Loucy (cell line): ENCODE data around the gene CLECL1.

ENCODE experiments used
- H2AFZ ChIP-seq: fragments of 200-600 bp; sonication (generic); 2 replicates; pipeline ENCODE4 v1.6.0; 2016; ENCODE audit warnings: antibody characterized with exemption, mild to moderate bottlenecking, low read length, moderate library complexity
- H3F3A ChIP-seq: fragments of 200-600 bp; 2 replicates; pipeline ENCODE4 v1.6.0; 2016; ENCODE audit warnings: antibody characterized with exemption, low read depth, mild to moderate bottlenecking
- H3K27me3 ChIP-seq: fragments of 200-600 bp; sonication (generic); 2 replicates; pipeline ENCODE4 v1.6.1; 2014; ENCODE audit warnings: low read length, mild to moderate bottlenecking; ENCODE audit not compliant: insufficient read depth, poor library complexity, severe bottlenecking
- H3K36me3 ChIP-seq: fragments of 200-600 bp; sonication (generic); 2 replicates; pipeline ENCODE4 v1.6.1; 2016; ENCODE audit warnings: low read length; ENCODE audit not compliant: insufficient read depth
- H3K4me1 ChIP-seq: fragments of 200-600 bp; sonication (generic); 2 replicates; pipeline ENCODE4 v1.5.1; 2014; ENCODE audit warnings: low read length, mild to moderate bottlenecking; ENCODE audit not compliant: insufficient read depth, poor library complexity, severe bottlenecking
- H3K4me2 ChIP-seq: fragments of 200-600 bp; sonication (generic); 2 replicates; pipeline ENCODE4 v1.6.0; 2014; ENCODE audit warnings: antibody characterized with exemption, low read length, low read depth, mild to moderate bottlenecking; ENCODE audit not compliant: poor library complexity, severe bottlenecking
- H3K4me3 ChIP-seq: fragments of 200-600 bp; sonication (generic); 2 replicates; pipeline ENCODE4 v1.5.1; 2014; ENCODE audit warnings: low read length, mild to moderate bottlenecking, mixed read lengths; ENCODE audit not compliant: poor library complexity, severe bottlenecking
- H3K79me2 ChIP-seq: fragments of 200-600 bp; sonication (generic); 2 replicates; pipeline ENCODE4 v1.6.1; 2014; ENCODE audit warnings: low read length; ENCODE audit not compliant: insufficient read depth
- H3K9ac ChIP-seq: fragments of 200-600 bp; sonication (generic); 2 replicates; pipeline ENCODE4 v1.6.0; 2014; ENCODE audit warnings: mild to moderate bottlenecking, low read depth, low read length, moderate library complexity; ENCODE audit not compliant: poor library complexity, severe bottlenecking
- H3K9me2 ChIP-seq: fragments of 200-600 bp; sonication (generic); replicated peaks from 2 replicates; pipeline ENCODE4 v1.6.1; 2016; ENCODE audit warnings: low read depth, low read length, mixed read lengths
- H3K9me3 ChIP-seq: fragments of 200-600 bp; sonication (generic); 2 replicates; pipeline ENCODE4 v1.6.1; 2014; ENCODE audit warnings: mild to moderate bottlenecking, antibody characterized with exemption, low read length, low read depth; ENCODE audit not compliant: insufficient read depth
- H4K20me1 ChIP-seq: fragments of 200-600 bp; sonication (generic); 2 replicates; pipeline ENCODE4 v1.6.0; 2014; ENCODE audit warnings: antibody characterized with exemption, low read length, mild to moderate bottlenecking; ENCODE audit not compliant: insufficient read depth, poor library complexity, severe bottlenecking
- EZH2phosphoT487 ChIP-seq: fragments of 200-600 bp; IDR thresholded peaks from 2 replicates; pipeline ENCODE4 v1.6.1; 2018; ENCODE audit warnings: antibody characterized with exemption, mild to moderate bottlenecking, moderate library complexity, borderline replicate concordance
- TF ChIP-seq, protein P1 (sequence below): fragments of 200-600 bp; sonication (generic); conservative IDR thresholded peaks from 2 replicates; pipeline ENCODE4 v1.5.1; 2014; ENCODE audit warnings: mild to moderate bottlenecking, antibody characterized with exemption, low read length

Gene CLECL1

DNA sequence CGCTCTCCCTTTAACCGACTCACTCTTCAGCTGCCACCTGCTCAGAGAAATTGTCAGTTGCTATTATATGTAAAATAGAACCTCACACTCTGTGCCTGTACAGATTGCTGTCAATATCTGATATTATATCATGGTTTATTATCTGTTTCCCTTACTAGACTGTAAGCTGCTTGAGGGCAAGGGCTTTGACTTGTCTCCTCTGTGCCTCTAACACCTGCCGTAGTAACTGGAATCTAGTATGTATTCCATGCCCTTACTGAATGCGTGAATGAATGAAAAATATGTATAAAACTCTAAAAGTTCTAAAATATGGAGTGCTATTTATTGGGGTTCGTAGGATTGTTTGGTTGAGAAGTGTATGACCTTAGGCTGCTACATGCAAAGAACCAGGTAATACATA is 29.5 kb upstream of the CLECL1 start:
- H3K36me3 ChIP-seq: no peaks in the 10 kb centered on the region
- H3K4me1 ChIP-seq: peaks cover 50% of the 10 kb centered on the region
- no peaks in the 10 kb centered on the region for H3K27me3 ChIP-seq
- H3K4me2 ChIP-seq: peak overlapping the region; percentile 98
- no peak overlapping the region for H2AFZ ChIP-seq
- H3K79me2 ChIP-seq: peaks cover 44% of the 10 kb centered on the region
- H3K9ac ChIP-seq: peak overlapping the region; percentile 78
- H3K4me3 ChIP-seq: peak overlapping the region; percentile 79
- TF ChIP-seq, protein P1, sequence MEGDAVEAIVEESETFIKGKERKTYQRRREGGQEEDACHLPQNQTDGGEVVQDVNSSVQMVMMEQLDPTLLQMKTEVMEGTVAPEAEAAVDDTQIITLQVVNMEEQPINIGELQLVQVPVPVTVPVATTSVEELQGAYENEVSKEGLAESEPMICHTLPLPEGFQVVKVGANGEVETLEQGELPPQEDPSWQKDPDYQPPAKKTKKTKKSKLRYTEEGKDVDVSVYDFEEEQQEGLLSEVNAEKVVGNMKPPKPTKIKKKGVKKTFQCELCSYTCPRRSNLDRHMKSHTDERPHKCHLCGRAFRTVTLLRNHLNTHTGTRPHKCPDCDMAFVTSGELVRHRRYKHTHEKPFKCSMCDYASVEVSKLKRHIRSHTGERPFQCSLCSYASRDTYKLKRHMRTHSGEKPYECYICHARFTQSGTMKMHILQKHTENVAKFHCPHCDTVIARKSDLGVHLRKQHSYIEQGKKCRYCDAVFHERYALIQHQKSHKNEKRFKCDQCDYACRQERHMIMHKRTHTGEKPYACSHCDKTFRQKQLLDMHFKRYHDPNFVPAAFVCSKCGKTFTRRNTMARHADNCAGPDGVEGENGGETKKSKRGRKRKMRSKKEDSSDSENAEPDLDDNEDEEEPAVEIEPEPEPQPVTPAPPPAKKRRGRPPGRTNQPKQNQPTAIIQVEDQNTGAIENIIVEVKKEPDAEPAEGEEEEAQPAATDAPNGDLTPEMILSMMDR: no peak
- TF ChIP-seq EZH2phosphoT487: no peak
- no peaks in the 10 kb centered on the region for H3K9me2 ChIP-seq
- H4K20me1 ChIP-seq: peaks cover 12% of the 10 kb centered on the region
- peaks cover 12% of the 10 kb centered on the region; the same call in 1 of the 2 replicates for H3F3A ChIP-seq
- no peaks in the 10 kb centered on the region for H3K9me3 ChIP-seq

- H3K9me3 ChIP-seq: no peaks in the 10 kb centered on the region
- H3K79me2 ChIP-seq: peaks cover 54% of the 10 kb centered on the region
- peaks cover 12% of the 10 kb centered on the region; the same call in 1 of the 2 replicates for H3F3A ChIP-seq
- H2AFZ ChIP-seq: no peak overlapping the region
- peak overlapping the region; percentile 78 for H3K9ac ChIP-seq
- H3K9me2 ChIP-seq: no peaks in the 10 kb centered on the region
- H4K20me1 ChIP-seq: peaks cover 16% of the 10 kb centered on the region
- H3K36me3 ChIP-seq: 0 out of 2 replicates have a peak, but pooled peaks cover under 1% of the 10 kb centered on the region
- H3K4me2 ChIP-seq: peak overlapping the region; percentile 98
- peaks cover 54% of the 10 kb centered on the region for H3K4me1 ChIP-seq
- H3K27me3 ChIP-seq: no peaks in the 10 kb centered on the region
- TF ChIP-seq, protein P1: no peak
- TF ChIP-seq EZH2phosphoT487: no peak
- H3K4me3 ChIP-seq: peak overlapping the region; percentile 79
These were observed 28.5 kb upstream of the CLECL1 start for GRCh38 chr12:9761419-9761781.

DNA sequence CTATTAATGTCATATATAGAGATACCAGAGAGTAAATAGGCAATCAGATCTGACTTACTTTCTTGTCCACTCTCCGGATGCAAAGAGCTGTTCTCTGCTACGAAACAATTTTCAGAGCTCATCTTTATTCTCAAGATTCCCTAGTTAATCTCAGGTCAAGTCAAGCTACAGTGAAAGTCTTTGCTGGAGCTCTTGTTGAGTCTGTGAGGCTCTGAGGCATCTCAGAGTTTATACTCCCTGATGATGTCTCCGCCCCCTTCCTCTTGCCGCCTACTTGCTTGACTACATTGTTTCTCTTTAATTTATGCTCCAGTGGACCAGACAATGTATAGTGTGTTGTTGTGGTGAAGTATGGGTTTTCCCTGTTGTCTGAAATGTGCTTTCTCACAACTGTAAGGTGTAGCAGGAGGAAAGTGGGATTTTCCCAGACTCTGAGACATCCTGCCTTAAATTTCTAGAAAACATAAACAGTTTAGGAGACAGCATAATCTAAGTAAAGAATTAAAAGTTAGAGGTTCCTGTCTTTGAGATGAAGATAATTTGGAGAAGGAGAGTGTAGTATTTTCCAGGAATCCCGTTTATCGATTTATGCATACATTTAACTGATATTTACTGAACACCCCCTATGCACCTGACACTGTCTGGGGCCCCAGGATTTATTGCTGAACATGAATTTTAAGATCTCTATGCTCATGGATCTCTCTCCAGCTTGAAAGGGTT is 28.0 kb upstream of the CLECL1 start, which contains the start of gene CD69:
Gene CD69 (minus strand): TSS at position 203 of the 720 bp plus-strand sequence. CDS start 81 bp downstream, at position 122.
- Histone ChIP-seq H3K36me3 (peaks cover 5% of the 10 kb centered on the region; the same call in 1 of the 2 replicates), H3K4me2 (peak within 1 kb of the TSS; percentile 98), H3K79me2 (peaks cover 59% of the 10 kb centered on the region), H4K20me1 (peaks cover 16% of the 10 kb centered on the region), H3K9me2 (no peaks in the 10 kb centered on the region), H2AFZ (no peak within 1 kb of the TSS), H3K27me3 (no peaks in the 10 kb centered on the region), H3K4me1 (peaks cover 54% of the 10 kb centered on the region), H3K9me3 (no peaks in the 10 kb centered on the region), H3F3A (peaks cover 12% of the 10 kb centered on the region; the same call in 1 of the 2 replicates), H3K4me3 (peak within 1 kb of the TSS; percentile 79), H3K9ac (peak within 1 kb of the TSS; percentile 78)
- no peak for TF ChIP-seq EZH2phosphoT487
- TF ChIP-seq, protein P1: no peak
